ENCODE results near the gene MCOLN3.
"Not testable (repeated sequence)": the region's sequence is repeated elsewhere in the genome, so short reads cannot be mapped to it uniquely, and the experiment has no call there.

The MCOLN3 gene

DNA sequence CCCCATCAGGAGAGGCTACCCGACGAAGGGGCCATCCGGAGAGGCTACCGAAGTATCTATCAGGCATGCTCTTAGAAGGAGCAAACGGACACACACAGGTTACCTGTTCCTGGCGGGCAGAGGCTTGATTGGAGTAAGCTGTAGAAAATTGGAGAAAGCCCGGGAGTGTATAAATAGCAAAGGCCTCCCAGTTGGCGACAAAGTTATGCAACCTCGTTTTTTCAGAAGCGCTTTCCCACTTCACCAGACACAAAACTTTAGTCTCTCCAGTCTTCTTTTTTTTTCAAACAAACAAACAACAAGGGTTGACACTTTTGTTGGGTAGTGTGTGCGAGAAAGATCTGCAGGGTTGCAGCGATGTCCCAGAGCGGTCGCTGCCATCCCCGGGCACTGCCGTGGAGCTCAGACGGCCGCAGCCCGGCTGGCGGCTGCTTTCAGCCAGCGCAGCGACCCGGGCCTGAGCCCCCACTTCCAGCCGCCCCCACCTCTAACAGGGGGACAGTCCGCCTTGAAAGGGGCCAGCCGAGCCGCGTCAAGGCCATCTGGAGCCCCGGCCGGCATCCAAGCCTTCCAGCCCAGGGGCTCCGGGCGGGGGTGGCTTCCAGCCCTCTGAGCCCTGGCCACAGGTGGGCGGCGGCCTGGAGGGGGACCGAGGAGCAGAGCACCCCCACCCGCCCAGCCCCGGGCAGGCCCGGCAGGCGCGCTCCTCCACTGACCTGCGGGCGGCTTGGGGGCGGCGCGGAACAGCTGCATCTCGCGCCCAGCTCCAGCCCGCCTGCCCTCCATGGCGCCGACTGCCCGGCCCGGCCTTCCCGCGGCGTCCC lies 616 bp downstream of the MCOLN3 start:
- no peak for DNase-seq

DNA sequence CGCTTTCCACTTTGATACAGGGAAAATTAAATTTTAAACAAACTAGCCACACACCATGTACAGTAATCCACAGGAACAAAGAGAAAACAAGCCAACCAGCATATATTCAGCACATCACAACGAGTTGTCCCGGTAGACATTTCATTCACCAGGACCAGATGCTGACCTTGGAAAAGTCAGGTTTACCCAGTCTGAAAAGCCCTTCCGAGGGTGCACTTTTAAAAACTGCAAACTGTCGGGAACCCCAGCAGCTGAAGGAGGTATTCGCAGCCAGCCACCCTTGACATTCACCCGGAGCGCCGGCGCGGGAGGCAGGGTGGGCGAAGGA lies 1.2 kb downstream of the MCOLN3 start:
- DNase-seq, result no peak

DNA sequence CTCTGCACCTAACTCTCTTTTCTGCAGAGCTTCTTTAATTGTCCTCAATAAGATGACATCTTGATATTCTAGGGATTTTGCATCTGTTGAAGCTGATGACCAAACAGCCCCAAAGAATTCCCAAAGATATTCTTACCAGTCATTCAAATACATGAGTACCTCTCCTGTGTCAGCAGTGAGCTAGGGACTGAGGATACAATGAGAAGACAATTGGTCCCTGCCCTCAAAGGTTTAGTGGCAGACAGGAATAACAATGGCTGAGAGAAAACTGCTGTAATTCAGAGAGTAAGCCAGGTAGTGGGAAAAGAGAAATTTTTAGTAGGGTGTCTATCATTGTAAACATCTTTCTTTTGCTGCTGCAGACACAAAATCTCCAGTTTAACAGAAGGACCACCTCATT lies 5.9 kb downstream of the MCOLN3 start:
- no peak for DNase-seq

DNA sequence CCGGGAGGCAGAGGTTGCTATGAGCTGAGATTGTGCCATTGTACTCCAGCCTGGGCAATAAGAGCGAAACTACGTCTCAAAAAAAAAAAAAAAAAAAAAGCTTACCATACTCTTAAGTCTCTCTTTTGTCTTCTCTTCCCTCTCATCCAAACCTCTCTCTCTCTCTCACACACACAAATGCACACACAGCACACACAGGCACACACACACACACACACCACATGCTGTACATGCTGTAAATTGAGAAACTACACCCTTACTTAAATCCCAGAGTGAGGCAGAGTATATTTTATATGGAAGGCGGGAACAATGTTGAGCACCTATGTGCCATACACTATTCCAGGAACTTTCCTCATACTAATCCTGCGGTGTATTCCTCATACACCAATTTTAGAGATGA lies 6.5 kb downstream of the MCOLN3 start:
- no peak for DNase-seq

DNA sequence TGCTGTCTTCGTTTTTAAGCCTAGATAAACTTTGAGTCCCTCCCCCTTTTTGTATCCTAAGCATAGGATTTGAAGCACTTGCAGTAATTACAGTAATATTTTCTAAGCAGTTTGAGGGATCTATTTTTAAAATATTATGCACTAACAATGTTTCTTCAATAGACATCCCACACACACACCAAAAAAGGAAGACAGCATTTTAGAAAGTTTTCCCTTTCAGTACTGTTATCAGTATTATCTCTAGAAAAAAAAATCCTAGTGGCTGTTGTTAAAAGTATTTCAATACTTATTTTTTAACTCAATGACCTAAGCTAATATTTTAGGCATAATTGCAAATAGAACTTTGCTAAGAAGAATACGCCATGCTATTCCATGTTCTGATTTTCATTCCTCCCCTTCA lies 15.1 kb downstream of the MCOLN3 start:
- DNase-seq, result no peak

DNA sequence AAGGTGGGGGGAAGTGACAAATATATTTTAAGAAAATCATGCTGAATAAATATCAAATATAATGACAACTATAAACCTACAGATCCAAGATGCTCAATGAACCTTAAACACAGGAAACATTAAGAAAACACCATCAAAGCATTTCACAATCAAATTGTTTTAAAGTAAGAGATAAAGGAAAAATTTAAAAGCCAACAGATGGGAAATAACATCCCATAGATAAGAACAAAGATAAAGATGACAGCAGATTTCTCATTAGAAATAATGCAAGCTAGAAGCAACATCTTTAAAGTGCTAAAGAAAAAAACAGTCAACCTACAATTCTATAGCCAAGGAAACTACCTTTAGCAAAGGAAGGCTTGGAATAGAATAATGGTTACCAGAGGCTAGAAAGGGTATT lies 17.8 kb downstream of the MCOLN3 start:
- DNase-seq, result no peak

DNA sequence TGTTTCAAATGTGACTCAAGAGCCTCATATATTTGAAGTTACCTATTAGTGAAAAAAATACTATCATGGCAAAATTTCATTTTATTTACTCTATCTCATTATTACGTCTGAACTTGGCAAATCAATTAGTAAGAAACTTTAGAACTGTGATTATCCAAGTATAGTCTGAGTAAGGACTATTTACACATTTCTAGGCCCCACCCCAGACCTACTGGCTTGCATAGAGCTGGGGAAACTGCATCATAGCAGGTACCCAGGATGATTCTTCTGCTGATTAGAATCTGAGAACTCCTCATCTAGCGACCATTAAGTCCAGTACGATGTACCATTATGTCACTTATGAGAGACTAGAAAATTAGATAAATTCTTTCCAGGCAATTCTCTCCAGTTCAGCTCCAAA lies 20.1 kb downstream of the MCOLN3 start:
- DNase-seq, result no peak

DNA sequence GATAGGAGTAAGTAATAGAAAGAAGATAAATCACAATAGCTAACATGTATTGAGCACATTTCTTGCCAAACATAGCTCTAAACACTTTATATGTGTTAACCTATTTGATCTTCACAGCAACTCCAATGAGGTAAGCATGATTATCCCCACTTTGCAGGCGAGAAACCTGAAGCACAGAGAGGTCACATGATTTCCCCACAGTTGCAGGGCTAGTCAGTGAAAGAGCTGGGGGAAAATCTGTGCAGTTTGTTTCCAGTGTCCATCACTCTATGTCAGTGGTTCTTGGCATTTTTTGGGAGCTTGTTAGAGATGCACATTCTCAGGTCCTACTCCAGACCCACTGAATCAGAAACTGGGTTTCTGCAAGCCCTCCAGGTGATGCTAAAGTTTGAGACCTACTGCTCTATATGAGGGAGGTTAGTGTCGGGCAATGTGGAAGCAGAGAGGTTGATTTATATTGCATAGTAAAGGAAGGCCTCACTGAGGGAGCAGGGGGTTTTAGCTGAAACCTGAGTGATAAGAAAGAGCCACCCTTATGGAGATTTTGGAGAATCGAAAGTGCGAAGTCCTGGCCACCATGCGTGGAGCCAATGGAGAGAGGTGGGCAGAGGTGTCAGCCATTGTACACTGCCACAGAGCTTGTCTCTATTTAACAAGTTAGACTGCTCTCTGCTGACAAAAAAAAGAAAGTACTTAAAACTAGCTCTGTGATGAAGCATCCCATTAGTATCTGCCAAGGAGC lies 20.9 kb downstream of the MCOLN3 start:
- DNase-seq, result peak; percentile 61

DNA sequence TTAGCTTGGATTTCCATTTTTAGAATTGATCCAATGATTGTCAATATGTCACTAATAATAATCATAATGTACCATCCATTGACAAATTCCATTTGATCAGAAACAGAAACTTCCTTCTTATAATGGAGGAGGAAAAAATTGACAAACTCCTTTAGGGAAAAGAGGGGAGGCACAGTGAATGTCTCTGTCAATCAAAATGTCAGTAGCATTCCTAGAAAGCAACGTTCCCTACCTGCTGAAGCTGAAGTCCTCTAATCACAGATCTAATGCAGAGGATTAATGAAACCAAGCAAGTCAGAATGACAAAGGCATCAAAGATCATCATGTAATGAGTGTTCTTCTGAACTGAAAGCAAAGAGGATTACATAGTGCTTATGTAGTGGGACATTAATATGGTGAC lies 22.4 kb downstream of the MCOLN3 start:
- no peak for DNase-seq

DNA sequence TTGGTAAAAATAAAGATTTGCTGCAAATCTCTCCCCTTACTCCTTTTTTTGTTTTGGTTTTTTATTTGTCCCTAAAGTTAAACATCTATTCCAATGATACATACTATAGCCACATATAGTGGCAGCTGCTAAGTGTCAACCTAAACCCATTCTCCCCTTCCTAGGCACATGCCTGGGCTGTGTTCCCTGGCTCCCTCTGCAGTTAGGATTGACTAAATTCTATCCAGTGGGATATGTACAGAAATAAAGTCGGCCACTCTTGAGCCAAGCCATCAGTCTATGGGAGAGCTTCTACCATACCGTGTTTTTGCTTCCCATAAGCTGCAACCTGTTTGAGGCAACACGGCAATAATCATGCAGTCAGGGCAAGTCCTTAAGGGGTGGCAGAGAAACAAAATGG lies 23.6 kb downstream of the MCOLN3 start:
- DNase-seq, result no peak

DNA sequence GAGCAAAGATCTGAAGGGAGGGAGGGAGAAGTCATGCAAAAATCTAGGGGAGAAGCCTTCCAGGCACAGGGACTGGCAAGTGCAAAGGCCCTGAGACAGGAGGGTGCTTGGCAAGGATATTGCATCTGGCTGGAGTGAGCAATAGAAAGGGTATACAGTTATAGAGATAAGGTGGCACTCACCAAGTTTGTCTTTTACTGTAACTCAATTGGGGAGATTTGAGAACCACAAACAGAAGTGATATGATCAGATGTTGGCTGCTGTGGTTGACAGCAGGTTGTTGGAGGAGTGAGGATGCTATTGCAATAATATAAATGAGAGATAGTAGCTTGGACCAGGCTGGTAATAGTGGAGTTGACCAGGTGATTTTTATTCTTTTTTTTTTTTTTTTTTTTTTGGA lies 25.6 kb downstream of the MCOLN3 start:
- peak; percentile 15 for DNase-seq

DNA sequence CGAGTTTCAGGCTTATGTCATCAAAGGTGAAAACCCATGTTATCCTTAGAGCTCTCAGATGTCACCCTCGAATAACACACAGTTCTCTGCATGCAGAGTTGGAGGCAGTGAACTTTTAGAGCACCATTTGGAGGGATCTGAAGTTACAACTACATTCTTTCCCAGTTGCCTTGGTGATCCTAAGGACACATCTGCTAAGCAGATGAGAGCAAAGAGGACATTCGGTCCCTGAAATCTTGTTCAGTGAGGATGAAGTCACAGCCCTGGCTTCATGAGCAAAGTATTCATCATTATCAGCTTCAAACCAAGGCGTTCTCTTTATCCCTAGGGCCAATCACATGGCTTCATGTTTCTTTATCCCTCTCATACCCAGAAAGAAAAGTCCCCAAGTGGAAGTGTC lies 28.3 kb downstream of the MCOLN3 start:
- DNase-seq, result no peak

DNA sequence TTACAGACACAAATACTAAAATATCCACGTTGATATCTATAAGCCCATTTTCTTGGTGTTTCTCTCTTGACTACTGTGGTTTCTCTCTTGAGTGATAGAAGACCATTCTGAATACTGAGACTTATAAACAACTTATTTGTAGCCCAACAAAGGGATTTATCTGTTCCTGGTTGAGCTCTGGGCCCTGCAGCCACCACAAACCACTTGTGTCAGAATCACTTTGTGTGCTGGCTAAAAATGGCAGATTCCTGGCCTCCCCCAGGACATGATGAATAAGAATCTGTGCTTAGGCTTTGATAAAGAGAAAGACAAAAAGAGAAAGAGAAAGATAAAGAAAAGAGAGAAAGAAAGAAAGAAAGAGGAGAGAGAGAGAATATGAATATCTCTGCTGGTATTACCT lies 32.5 kb downstream of the MCOLN3 start:
- no peak for DNase-seq

DNA sequence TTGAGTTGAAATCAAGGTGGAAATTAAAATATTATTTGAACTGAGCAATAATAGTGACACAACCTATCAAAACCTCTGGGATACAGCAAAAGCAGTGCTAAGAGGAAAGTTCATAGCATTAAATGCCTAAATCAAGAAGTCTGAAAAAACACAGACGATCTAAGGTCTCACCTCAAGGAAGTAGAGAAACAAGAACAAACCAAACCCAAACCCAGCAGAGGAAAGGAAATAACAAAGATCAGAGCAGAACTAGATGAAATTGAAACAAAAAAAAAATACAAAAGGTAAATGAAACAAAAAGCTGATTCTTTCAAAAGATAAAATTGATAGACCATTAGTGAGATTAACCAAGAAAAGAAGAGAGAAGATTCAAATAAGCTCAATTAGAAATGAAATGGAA lies 42.7 kb downstream of the MCOLN3 start:
- not testable (repeated sequence) for DNase-seq

DNA sequence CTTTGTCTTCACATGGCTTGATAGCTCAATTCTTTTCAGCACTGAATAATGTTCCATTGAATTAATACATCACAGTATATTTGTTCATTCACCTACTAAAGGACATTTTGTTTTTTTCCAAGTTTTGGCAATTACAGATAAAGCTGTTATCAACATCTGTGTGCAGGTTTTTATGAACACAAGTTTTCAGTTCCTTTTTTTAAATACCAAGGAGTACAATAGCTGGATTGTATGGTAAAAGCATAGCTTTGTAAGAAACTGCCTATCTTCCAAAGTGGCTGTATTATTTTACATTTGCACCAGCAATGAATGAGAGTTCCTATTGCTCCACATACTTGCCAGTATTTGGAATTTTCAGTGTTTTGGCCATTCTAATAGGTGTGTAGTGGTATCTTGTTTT lies 46.6 kb downstream of the MCOLN3 start:
- peak; percentile 8 for DNase-seq

DNA sequence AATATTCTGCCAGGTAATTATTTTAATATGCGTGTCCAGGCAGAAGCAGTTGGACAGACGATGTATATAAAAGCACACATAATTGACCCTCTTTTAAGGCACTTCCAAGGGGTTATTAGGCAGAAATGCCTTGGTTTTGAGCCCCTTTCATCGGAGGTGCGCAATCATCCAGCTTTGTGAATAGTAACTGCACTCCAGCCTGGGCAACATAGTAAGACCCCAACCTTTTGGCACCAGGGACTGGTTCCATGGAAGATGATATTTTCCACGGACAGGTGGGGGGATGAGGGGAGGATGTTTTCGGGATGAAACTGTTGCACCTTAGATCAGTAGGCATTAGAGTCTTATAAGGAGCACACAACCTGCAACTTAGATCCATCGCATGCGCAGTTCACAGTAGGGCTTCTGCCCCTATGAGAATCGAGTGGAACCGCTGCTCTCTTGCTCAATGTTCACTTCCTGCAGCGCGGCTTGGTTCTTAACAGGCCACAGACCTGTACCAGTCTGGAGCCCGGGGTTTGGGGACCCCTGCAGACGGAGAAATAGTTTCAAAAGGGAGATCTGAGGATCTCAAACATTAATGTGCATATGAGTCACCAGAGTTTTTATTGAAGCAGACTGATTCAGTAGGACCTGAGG lies 49.5 kb downstream of the MCOLN3 start:
- no peak for DNase-seq

DNA sequence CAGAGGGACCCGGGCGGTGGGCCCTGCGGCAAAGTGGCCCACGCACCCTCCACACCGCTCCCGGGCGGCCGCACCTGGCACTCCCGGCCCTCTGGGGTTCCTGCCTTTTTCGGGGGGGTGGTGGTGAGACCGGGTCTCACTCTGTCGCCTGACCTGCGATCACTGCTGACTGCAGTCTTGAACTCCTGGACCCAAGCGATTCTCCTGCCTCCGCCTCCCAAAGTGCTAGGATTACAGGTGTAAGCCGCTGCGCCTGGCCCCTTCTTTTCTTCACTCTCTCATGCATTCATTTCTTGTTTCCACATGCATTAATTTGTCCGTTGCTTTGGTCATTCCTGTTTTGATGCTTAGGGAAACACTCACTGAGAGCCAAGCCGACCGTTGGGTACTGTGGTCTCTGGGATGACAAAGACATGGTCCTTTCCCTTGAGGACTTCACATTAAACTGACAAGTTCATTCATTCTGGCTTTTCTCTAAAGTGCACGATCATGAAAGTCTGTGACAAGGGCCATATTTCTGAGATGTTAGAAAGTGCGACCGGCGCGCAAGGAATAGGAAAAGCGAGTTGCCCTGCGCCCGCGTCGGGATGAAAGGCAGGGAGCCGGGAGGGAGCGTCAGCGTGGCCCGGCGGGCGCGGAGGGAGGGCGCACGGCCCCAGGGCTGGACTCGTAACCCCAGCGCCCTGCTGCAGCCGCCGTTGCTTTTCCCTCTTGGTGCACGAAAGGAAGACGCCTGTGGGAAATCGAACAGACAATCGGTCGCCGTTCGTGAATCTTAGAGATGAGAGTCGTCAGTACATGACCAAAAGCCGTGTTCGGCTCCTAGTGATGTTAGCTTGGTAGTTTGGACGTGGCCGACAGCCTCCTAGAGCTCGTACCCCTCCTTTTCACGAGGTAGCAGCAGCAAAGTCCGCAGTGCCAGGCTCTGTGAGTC lies 50.4 kb downstream of the MCOLN3 start:
- DNase-seq, result no peak

DNA sequence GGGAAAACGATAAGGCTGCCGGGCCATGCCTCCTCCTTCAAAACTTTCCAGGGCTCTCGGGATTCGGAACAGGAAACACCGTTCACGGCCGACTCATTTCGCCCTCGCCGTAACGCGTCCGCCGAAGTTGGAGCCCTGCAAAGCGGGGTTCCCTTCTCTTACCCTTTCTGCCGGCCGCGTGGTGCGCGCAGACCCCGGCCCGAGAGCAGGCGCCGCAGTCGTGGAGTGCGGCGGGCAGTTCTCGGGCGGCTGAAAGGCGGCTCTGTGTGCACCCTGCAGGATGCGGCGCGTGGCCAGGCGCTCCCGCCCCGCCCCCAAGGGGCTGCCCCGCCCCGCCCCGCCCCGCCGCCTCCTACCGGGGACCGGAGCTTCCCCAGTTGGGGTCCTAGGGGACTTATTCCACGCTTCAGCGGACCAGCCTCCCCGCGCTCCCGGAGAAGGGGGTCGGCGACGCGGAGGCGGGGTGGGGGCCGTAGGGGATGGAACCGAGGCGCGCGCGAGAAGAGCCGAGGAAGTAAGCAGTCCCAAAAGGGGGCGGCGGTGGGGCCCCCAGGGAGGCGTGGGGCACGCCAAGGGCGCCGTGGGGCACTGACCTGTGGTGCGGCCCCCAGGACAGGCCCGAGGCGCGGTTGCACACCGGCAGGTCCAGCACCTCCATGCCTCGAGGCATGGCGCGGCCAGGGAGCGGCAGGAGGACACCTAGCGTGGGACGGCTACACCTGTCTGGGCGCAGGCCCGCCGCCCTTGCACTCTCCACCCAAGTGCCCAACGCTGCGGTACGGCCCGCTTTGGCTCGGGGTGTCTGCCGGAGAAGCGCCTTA lies 51.2 kb downstream of the MCOLN3 start, which contains the start of gene MCOLN2:
MCOLN2 (minus strand) TSS at position 268 of the 821 bp plus-strand sequence; CDS start at position 27, 241 bp downstream.
- no peak for DNase-seq

DNA sequence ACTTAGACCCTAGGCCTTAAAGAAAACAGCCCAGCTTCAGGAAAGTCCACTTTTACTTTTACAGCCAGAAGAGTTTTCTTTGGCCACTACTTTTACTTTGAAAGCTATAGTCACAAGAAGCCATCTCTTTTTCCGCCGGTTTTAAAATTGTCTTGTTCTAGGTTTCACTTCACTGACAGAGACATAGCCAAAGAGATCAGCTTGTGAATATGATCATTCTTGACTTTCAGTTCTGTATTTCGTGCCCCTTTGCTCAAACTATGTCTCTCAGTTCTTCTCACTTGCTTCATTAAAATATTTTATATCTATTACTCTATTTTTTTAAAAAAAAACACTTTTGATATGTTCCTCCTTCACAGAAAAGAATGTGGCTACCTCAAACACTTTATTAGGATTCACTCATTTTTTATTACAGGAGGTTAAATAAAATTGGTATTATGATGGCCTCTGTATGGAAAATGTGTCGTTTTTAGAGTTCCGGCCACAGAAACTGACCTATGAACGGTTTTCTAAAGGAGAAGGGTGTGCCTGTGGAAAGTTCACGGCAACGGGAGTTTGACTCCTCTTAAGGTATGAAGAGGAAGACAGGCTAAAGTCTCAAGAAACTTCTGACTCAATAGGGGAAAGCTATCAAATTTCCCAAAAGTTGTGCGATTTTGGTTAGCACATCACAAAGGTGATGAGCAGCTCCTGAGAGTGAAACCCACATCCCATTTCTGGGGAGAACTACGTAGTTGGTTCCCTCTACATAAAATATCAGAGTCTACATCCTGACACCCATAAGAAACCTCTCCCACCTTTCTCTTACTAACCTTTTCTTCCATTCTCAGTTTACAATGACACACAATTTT lies 52.6 kb downstream of the MCOLN3 start:
- DNase-seq, result no peak

DNA sequence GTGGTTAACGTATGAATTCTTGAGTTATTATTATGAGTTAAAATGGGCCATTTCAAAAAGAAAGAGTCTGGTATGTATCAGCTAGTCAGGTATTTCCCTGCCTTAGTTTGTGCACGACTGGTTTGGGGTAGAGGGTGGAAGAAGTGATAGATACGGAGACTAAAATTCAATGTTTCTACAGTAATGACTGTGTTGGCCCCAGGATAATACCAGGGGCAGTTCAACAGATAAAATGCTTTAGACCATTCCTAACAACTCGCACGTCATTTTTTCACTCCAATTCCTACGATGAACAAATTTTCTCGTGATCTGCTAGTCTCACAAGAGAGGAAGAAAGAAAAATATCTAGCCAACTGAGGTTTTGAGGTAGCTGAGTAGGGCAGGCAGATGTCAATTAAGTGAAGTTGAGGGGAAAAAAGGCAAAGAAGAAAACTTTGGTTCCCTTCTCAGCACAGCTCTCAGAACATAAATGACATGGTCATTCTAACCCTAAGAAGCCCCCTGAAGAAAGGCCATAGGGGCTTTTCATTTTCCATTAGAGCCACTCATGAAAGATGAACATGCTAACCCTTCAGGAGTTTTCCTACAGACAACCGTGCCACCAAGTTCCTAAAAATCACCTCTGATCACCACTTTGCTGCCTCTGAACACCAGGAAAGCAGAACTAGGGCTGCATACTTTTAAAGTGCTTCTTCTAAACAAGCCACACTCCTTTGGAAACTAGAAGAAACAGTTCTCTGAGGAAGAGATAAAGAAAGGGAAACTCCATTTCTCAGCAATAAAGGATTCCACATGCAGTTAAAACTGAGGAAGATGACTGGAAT lies 57.0 kb downstream of the MCOLN3 start:
- DNase-seq, result peak; percentile 35
